PFSK-1 (cell line): ENCODE results near the gene KANK4.

Experiments used
- POLR2AphosphoS5 ChIP-seq: IDR thresholded peaks from 2 replicates; pipeline ENCODE4 v1.6.1; 2012; ENCODE audit warnings: low read depth, mild to moderate bottlenecking, control low read depth, low read length, moderate library complexity
- REST ChIP-seq, 2 experiments: IDR thresholded peaks; 2 replicates each; pipeline versions ENCODE4 v1.6.1 to v1.8.0; 2011 to 2012; ENCODE audit warnings: low read depth in 2 of 2, low read length in 2 of 2, control low read depth in 1 of 2, inconsistent platforms in 1 of 2, mild to moderate bottlenecking in 1 of 2, moderate library complexity in 1 of 2; ENCODE audit not compliant: insufficient read depth in 1 of 2
- TAF1 ChIP-seq: IDR thresholded peaks from 2 replicates; pipeline ENCODE4 v1.6.1; 2012; ENCODE audit warnings: low read length, control low read depth, borderline replicate concordance; ENCODE audit not compliant: insufficient read depth

- TF ChIP-seq POLR2AphosphoS5 (no peak), REST (IDR thresholded peaks at IDR 0.05; ENCODE audit: insufficient read depth in 1 of 2, low read depth in 2 of 2, low read length in 2 of 2) (no peak), TAF1 (no peak)
Measured at GRCh38 chr1:62318756-62319544, at the start of gene KANK4.
